MCF 10A (cell line): Measurements from ENCODE around the gene TICAM2. TPM values are rescaled to one million over a fixed set of nuclear protein-coding genes. Genes with fewer than 3 reads are reported as not detected.

Experiments
- BruUV-seq: library from RNA; stranded (reverse); fragments of 400-500 nt; replicated peaks from 2 replicates; lab custom pipeline; 2021; lab: Mats Ljungman, UMichigan
- CTCF ChIA-PET: fragments of 300-600 bp; sonication (Branson Sonifier 250); formaldehyde crosslinking; extraction: SDS; loops from one replicate; lab custom pipeline; 2021; ENCODE audit warnings: antibody characterized with exemption, inconsistent platforms; lab: Yijun Ruan, JAX
- POLR2A ChIA-PET: fragments of 300-600, 350-650 bp; sonication (Branson Sonifier 250); formaldehyde crosslinking; extraction: SDS; loops from one replicate; lab custom pipeline; 2020; ENCODE audit warnings: antibody characterized with exemption, inconsistent platforms; lab: Yijun Ruan, JAX
- DNase-seq: peaks from one replicate; pipeline ENCODE4 v3.0.0-alpha.2; 2018; ENCODE audit not compliant: unreplicated experiment
- H3K27ac Mint-ChIP-seq: one replicate; pipeline ENCODE4 v1.8.0; 2022; ENCODE audit warnings: mild to moderate bottlenecking, low read depth, mixed read lengths; ENCODE audit not compliant: unreplicated experiment
- H3K27me3 Mint-ChIP-seq: one replicate; pipeline ENCODE4 v1.8.0; 2022; ENCODE audit warnings: mixed read lengths; ENCODE audit not compliant: insufficient read depth, unreplicated experiment
- H3K36me3 Mint-ChIP-seq: one replicate; pipeline ENCODE4 v1.8.0; 2022; ENCODE audit warnings: mild to moderate bottlenecking, moderate library complexity, mixed read lengths; ENCODE audit not compliant: insufficient read depth, unreplicated experiment
- H3K4me1 Mint-ChIP-seq: one replicate; pipeline ENCODE4 v1.8.0; 2022; ENCODE audit warnings: mixed read lengths; ENCODE audit not compliant: insufficient read depth, unreplicated experiment
- H3K4me3 Mint-ChIP-seq: one replicate; pipeline ENCODE4 v1.8.0; 2022; ENCODE audit warnings: mild to moderate bottlenecking, moderate library complexity, mixed read lengths; ENCODE audit not compliant: unreplicated experiment
- H3K9me3 Mint-ChIP-seq: one replicate; pipeline ENCODE4 v1.8.0; 2022; ENCODE audit warnings: mixed read lengths; ENCODE audit not compliant: unreplicated experiment
- intact Hi-C: fragments of 100-400 bp; cut with micrococcal nuclease; formaldehyde crosslinking; loops from 2 replicates; pipeline ENCODE4 v1.14.1; 2022
- total RNA-seq: library from RNA; stranded (reverse); gene quantifications from 2 replicates; pipeline ENCODE4 v1.2.3, GENCODE V29; 2022
- TF ChIP-seq, protein P1 (sequence below): fragments of 200-600 bp; IDR thresholded peaks from one replicate; pipeline ENCODE4 v1.8.0; 2022; ENCODE audit warnings: antibody characterized with exemption, mild to moderate bottlenecking; ENCODE audit not compliant: unreplicated experiment

The TICAM2 gene
- total RNA-seq, 1 experiment from 2014 or later = 3.7 TPM

DNA sequence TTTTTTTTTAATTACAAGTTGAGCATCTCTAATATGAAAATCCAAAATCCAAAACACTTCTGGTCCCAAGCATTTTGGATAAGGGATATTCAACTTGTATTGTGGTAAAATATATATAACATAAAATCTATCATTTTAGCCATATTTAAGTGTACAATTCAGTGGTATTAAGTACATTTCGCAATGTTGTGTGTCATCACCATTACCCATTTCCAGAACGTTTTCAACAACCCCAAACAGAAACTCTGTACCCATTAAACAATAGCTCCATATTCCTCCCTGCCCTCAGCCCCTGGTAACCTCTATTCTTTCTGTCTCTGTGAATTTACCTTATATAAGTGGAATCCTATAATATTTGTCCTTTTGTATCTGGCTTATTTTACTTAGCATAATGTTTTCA, 24.9 kb downstream of the TICAM2 start:
- POLR2A ChIA-PET = interaction anchor here (1.9 kb wide), 1 partner anchor 33 kb away, joined by 8 read pairs; the partner anchor contains the start of gene FEM1C
- intact Hi-C loops = loop anchor here (5.0 to 10.0 kb wide), 2 partner anchors 413 to 480 kb away; partner anchors contain the start of gene TRIM36
- H3K27ac Mint-ChIP-seq = peak overlapping the region; percentile 9
- H3K9me3 Mint-ChIP-seq = peaks cover 9% of the 10 kb centered on the region
- H3K4me3 Mint-ChIP-seq = no peak overlapping the region
- peaks cover 17% of the 10 kb centered on the region for H3K4me1 Mint-ChIP-seq
- no peaks in the 10 kb centered on the region for H3K36me3 Mint-ChIP-seq
- CTCF ChIA-PET = interaction anchor here (0.5 to 13.3 kb wide), 5 partner anchors 11 to 477 kb away, joined by 3 to 264 read pairs (median 22); no protein-coding TSS in a partner anchor
- no TSS peak for BruUV-seq
- no peaks in the 10 kb centered on the region for H3K27me3 Mint-ChIP-seq
- DNase-seq = no peak
- TF ChIP-seq, protein P1, sequence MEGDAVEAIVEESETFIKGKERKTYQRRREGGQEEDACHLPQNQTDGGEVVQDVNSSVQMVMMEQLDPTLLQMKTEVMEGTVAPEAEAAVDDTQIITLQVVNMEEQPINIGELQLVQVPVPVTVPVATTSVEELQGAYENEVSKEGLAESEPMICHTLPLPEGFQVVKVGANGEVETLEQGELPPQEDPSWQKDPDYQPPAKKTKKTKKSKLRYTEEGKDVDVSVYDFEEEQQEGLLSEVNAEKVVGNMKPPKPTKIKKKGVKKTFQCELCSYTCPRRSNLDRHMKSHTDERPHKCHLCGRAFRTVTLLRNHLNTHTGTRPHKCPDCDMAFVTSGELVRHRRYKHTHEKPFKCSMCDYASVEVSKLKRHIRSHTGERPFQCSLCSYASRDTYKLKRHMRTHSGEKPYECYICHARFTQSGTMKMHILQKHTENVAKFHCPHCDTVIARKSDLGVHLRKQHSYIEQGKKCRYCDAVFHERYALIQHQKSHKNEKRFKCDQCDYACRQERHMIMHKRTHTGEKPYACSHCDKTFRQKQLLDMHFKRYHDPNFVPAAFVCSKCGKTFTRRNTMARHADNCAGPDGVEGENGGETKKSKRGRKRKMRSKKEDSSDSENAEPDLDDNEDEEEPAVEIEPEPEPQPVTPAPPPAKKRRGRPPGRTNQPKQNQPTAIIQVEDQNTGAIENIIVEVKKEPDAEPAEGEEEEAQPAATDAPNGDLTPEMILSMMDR = no peak

DNA sequence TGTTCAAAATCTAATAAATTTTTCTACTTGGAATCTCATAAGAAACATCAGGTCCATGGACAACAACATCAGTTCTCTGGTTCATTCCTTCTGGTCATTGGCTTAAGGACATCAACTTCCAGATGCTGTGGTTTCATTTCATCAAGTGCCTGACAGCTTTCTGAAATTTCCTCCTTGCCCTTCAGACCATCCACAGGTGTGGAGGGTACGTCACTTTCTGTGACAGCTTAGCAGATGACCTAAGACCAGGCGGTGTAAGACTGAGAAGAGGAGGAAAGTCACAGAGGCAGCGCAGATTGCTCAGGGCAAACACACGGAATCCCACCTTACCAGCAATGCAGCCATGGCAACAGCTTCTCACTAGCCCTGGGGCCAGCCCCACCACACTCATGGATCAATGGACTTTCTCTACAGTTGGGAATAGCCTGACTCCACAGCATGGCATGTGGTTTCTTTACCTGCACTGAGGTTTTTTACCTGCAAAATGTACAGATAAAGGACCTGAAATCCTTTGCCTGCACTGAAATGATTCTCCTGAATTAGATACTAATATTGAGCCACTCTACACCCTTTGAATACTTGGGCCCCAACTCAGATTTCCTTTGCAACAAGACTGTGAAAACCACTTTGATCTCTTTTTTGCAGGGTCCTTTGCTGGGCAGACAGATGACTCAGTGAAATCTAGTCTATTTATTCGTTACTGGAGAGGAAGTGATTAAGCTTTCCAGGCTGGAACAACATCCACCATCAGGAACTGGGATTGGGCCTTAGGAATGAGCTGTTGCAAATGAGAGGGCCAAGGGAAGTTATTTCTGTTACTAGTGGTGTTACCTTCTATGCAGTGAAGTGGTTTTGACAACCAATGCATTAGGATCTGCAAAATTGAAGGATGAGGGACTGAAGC, 26.9 kb downstream of the TICAM2 start:
- no peak overlapping the region for H3K4me3 Mint-ChIP-seq
- DNase-seq = no peak
- no peak overlapping the region for H3K27ac Mint-ChIP-seq
- POLR2A ChIA-PET = interaction anchor here (0.6 to 4.9 kb wide), 8 partner anchors 16 to 270 kb away, joined by 3 to 36 read pairs (median 4); partner anchors contain the start of gene FEM1C
- peaks cover 9% of the 10 kb centered on the region for H3K9me3 Mint-ChIP-seq
- TF ChIP-seq, protein P1 = no peak
- H3K4me1 Mint-ChIP-seq = peaks cover 17% of the 10 kb centered on the region
- no TSS peak for BruUV-seq
- intact Hi-C loops = loop anchor here (2.0 to 10.0 kb wide), 3 partner anchors 35 to 478 kb away; partner anchors contain the start of gene TRIM36
- H3K27me3 Mint-ChIP-seq = no peaks in the 10 kb centered on the region
- CTCF ChIA-PET = interaction anchor here (0.5 to 13.3 kb wide), 43 partner anchors 8 to 667 kb away, joined by 3 to 264 read pairs (median 5); partner anchors contain the start of genes CCDC112 and FEM1C
- no peaks in the 10 kb centered on the region for H3K36me3 Mint-ChIP-seq

DNA sequence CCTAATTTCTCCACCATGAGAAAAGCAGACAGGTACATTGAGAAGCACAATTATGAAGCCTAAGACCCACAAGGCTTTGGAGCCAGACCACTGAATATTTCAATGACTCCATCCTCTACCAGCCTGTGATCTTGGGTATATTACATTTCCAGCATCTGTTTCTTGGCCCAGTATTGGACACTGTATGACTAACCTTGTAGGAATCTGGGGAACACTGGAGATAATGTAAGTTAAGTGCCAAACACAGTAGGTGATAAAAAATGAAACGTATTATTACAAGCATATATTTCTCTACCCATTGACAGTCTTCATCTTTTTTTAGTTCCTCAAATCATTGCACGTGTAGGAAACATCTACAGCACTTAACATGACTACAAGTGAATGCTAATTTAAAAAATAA, 29.1 kb downstream of the TICAM2 start:
- CTCF ChIA-PET = interaction anchor here (0.7 to 13.3 kb wide), 9 partner anchors 8 to 982 kb away, joined by 3 to 264 read pairs (median 4); no protein-coding TSS in a partner anchor
- Mint-ChIP-seq H3K36me3 (no peaks in the 10 kb centered on the region), H3K27ac (no peak overlapping the region), H3K9me3 (peaks cover 9% of the 10 kb centered on the region), H3K4me1 (peaks cover 17% of the 10 kb centered on the region), H3K4me3 (no peak overlapping the region), H3K27me3 (no peaks in the 10 kb centered on the region)
- TF ChIP-seq, protein P1 = no peak
- intact Hi-C loops = loop anchor here (5.0 to 10.0 kb wide), 2 partner anchors 181 to 408 kb away; partner anchors contain the start of gene TRIM36
- BruUV-seq = no TSS peak
- POLR2A ChIA-PET = interaction anchor here (1.4 to 4.9 kb wide), 3 partner anchors 21 to 264 kb away, joined by 4 to 36 read pairs (median 23); partner anchors contain the start of gene FEM1C
- DNase-seq = peak; percentile 44
